Spleen (tissue), 7 donors: Measurements from ENCODE around the gene FTO.

Experiments used
- CTCF ChIP-seq, 11 experiments: fragments of 200-600 bp in 7 of 11; fragments of 450-650 bp in 4 of 11; sonication (generic) in 4 of 11; IDR thresholded peaks in 8 of 11; conservative IDR thresholded peaks in 3 of 11; 1 replicate in 7 of 11; 2 replicates in 4 of 11; pipeline versions ENCODE4 v1.4.0 to v1.8.0; 2016 to 2021; ENCODE audit warnings: antibody characterized with exemption in 11 of 11, inconsistent platforms in 4 of 11, mild to moderate bottlenecking in 1 of 11
- POLR2A ChIP-seq, 3 donors: fragments of 450-650 bp; IDR thresholded peaks; one replicate each; pipeline ENCODE4 v1.5.1; 2017; ENCODE audit warnings: antibody characterized with exemption in 3 of 3, mild to moderate bottlenecking in 1 of 3
- POLR2AphosphoS5 ChIP-seq, 3 donors: sonication (generic); formaldehyde crosslinking; IDR thresholded peaks; one replicate each; pipeline ENCODE4 v1.5.1; 2017; ENCODE audit warnings: antibody characterized with exemption in 3 of 3
- donor health status: DM: no; HTN: no; CAD: no; lungs with moderate emphysema.
- donor health status: DM: no; HTN: no; CAD: no.
- donor health status: DM: no; HTN: no; CAD: no.

- no peak for TF ChIP-seq POLR2AphosphoS5 (IDR thresholded peaks at IDR 0.05)
- no peak for TF ChIP-seq CTCF (IDR thresholded peaks at IDR 0.05 in 8 of 11, conservative IDR thresholded peaks at IDR 0.05 in 3 of 11)
- no peak for TF ChIP-seq POLR2A (IDR thresholded peaks at IDR 0.05)
Observed at GRCh38 chr16:53756275-53756996, 52.5 kb downstream of the FTO start.
